Peyer's patch (tissue), 4 donors: ENCODE measurements around the gene CYP24A1.

Experiments used
- POLR2A ChIP-seq, 2 donors: fragments of 450-650 bp; IDR thresholded peaks; one replicate each; pipeline ENCODE4 v1.5.1; 2017; ENCODE audit warnings: antibody characterized with exemption in 2 of 2, mild to moderate bottlenecking in 2 of 2, moderate library complexity in 2 of 2
- TF ChIP-seq, protein P1 (sequence below), 6 experiments: fragments of 450-650 bp in 4 of 6; fragments of 200-600 bp in 2 of 6; sonication (generic) in 1 of 6; IDR thresholded peaks; one replicate each; pipeline ENCODE4 v1.5.1; 2017 to 2019; ENCODE audit warnings: antibody characterized with exemption in 6 of 6, mild to moderate bottlenecking in 3 of 6, moderate library complexity in 1 of 6

DNA sequence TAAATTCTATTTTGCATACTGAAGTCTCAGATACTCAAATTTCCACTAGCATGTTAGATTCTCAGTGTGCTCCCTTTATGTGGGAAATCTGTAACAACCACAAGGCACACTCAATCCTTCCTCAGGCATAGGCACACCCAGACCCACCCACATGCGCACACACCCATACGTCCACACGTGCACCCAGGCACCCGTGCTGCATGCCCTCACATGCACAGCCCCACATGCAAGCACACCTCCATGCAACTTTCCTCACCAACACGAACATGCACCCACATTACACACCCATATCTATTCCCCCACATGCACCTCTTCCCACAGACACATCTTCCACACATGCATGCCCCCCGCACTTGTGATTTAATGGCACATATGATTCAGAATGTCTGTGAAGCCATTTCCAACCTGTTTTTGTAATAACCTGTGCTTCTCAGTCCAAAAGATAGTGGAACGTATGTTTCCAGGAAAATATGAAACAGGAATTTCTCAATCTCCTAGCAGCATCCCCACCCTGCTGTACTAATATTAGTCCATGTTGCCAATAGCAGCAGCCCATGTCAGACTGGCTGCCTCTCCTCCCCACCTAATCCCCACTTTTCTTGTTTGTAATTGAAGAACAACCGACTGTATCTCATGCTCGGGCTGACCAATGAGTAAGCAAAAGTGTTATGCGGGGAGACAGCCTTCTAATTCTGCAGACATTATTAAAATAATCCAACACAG is 11.3 kb upstream of the CYP24A1 start:
- TF ChIP-seq, protein P1, sequence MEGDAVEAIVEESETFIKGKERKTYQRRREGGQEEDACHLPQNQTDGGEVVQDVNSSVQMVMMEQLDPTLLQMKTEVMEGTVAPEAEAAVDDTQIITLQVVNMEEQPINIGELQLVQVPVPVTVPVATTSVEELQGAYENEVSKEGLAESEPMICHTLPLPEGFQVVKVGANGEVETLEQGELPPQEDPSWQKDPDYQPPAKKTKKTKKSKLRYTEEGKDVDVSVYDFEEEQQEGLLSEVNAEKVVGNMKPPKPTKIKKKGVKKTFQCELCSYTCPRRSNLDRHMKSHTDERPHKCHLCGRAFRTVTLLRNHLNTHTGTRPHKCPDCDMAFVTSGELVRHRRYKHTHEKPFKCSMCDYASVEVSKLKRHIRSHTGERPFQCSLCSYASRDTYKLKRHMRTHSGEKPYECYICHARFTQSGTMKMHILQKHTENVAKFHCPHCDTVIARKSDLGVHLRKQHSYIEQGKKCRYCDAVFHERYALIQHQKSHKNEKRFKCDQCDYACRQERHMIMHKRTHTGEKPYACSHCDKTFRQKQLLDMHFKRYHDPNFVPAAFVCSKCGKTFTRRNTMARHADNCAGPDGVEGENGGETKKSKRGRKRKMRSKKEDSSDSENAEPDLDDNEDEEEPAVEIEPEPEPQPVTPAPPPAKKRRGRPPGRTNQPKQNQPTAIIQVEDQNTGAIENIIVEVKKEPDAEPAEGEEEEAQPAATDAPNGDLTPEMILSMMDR (IDR thresholded peaks at IDR 0.05): no peak
- TF ChIP-seq POLR2A (IDR thresholded peaks at IDR 0.05): no peak
